ENCODE measurements around the gene CD300LD.

DNA sequence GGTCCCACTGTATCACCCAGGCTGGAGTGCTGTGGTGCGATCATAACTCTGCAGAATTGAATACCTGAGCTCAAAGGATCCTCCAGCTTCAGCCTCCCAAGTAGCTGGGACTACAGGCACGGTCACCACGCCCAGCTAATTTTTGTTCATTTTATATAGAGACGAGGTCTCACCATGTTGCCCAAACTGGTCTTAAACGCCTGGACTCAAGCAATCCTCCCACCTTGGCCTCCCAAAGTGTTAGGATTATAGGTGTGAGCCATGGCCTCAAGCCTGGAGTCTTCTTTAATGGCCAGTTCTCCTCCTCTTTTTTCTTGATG is 61.3 kb downstream of the CD300LD start:
- TF ChIP-seq, protein P1, sequence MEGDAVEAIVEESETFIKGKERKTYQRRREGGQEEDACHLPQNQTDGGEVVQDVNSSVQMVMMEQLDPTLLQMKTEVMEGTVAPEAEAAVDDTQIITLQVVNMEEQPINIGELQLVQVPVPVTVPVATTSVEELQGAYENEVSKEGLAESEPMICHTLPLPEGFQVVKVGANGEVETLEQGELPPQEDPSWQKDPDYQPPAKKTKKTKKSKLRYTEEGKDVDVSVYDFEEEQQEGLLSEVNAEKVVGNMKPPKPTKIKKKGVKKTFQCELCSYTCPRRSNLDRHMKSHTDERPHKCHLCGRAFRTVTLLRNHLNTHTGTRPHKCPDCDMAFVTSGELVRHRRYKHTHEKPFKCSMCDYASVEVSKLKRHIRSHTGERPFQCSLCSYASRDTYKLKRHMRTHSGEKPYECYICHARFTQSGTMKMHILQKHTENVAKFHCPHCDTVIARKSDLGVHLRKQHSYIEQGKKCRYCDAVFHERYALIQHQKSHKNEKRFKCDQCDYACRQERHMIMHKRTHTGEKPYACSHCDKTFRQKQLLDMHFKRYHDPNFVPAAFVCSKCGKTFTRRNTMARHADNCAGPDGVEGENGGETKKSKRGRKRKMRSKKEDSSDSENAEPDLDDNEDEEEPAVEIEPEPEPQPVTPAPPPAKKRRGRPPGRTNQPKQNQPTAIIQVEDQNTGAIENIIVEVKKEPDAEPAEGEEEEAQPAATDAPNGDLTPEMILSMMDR (IDR thresholded peaks at IDR 0.05; ENCODE audit: poor library complexity, severe bottlenecking): no peak
- TF ChIP-seq EP300 (conservative IDR thresholded peaks at IDR 0.05; ENCODE audit: poor library complexity, severe bottlenecking): no peak
- no peak for TF ChIP-seq EZH2 (IDR thresholded peaks at IDR 0.05; ENCODE audit: borderline replicate concordance, insufficient read depth, low read length, poor library complexity, severe bottlenecking)
- no peak for TF ChIP-seq MXI1 (conservative IDR thresholded peaks at IDR 0.05; ENCODE audit: poor library complexity, severe bottlenecking)
- TF ChIP-seq, protein P2, sequence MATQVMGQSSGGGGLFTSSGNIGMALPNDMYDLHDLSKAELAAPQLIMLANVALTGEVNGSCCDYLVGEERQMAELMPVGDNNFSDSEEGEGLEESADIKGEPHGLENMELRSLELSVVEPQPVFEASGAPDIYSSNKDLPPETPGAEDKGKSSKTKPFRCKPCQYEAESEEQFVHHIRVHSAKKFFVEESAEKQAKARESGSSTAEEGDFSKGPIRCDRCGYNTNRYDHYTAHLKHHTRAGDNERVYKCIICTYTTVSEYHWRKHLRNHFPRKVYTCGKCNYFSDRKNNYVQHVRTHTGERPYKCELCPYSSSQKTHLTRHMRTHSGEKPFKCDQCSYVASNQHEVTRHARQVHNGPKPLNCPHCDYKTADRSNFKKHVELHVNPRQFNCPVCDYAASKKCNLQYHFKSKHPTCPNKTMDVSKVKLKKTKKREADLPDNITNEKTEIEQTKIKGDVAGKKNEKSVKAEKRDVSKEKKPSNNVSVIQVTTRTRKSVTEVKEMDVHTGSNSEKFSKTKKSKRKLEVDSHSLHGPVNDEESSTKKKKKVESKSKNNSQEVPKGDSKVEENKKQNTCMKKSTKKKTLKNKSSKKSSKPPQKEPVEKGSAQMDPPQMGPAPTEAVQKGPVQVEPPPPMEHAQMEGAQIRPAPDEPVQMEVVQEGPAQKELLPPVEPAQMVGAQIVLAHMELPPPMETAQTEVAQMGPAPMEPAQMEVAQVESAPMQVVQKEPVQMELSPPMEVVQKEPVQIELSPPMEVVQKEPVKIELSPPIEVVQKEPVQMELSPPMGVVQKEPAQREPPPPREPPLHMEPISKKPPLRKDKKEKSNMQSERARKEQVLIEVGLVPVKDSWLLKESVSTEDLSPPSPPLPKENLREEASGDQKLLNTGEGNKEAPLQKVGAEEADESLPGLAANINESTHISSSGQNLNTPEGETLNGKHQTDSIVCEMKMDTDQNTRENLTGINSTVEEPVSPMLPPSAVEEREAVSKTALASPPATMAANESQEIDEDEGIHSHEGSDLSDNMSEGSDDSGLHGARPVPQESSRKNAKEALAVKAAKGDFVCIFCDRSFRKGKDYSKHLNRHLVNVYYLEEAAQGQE (IDR thresholded peaks at IDR 0.05; ENCODE audit: borderline replicate concordance): no peak
